Measurements from ENCODE around the gene PRAMEF25.
"Not testable (repeated sequence)": the region's sequence is repeated elsewhere in the genome, so short reads cannot be mapped to it uniquely, and the experiment has no call there.

Gene PRAMEF25

DNA sequence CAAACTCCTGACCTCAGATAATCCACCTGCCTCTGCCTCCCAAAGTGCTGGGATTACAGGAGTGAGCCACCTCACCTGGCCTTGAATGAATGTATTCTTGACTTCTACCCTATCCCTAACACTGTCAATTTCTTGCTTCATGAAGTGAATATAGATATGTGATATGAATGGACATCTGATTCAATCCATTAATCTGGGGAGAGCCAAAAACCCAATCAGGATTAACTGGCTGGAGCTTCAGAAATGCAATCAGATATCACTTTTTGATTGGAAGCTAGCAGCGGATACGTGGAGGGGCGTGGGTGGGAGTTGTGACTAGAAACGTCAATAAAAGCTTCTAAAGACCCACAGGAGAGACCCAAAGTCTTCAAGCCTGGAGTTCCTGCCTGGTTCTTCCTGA, at the start of gene PRAMEF25:
PRAMEF25 (plus strand) TSS at position 301 of the 400 bp plus-strand sequence. CDS start 2,920 bp downstream, outside the sequence.
- not testable (repeated sequence) for DNase-seq (ENCODE audit: low read depth); H3K4me3 ChIP-seq (replicated peaks; ENCODE audit: low read depth, low read length)

DNA sequence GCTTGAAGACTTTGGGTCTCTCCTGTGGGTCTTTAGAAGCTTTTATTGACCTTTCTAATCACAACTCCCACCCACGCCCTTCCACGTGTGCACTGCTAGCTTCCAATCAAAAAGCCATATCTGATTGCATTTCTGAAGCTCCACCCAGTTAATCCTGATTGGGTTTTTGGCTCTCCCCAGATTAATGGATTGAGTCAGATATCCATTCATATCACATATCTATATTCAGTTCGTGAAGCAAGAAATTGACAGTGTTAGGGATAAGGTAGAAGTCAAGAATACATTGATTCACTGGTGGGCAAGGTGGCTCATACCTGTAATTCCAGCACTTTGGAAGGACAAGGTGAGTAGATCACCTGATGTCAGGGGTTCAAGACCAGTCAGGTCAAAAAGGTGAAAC, 14.1 kb upstream of the PRAMEF25 start, which contains the start of gene PRAMEF27:
PRAMEF27 (minus strand) TSS at position 101 of the 400 bp plus-strand sequence. CDS start 2,916 bp downstream, outside the sequence.
- not testable (repeated sequence) for DNase-seq (ENCODE audit: low read depth); H3K4me3 ChIP-seq (replicated peaks; ENCODE audit: low read depth, low read length)

DNA sequence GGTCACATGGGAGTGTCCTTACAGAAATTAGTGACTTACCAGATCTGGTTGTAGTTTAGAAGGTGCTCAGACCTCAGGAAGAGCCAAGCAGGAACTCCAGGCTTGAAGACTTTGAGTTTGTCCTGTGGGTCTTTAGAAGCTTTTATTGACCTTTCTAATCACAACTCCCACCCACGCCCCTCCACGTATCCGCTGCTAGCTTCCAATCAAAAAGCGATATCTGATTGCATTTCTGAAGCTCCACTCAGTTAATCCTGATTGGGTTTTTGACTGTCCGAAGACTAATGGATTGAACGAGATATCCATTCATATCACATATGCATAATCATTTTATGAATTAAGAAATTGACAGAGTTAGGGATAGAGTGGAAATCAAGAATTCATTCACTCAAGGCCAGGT, 46.2 kb downstream of the PRAMEF25 start, which contains the start of gene HNRNPCL2:
HNRNPCL2 (minus strand) TSS at position 101 of the 400 bp plus-strand sequence. CDS start 454 bp downstream, outside the sequence.
- not testable (repeated sequence) for H3K4me3 ChIP-seq (replicated peaks; ENCODE audit: low read depth, low read length); DNase-seq (ENCODE audit: low read depth)

All from fibroblast of pulmonary artery (primary cell).